Measurements from ENCODE around the gene KIAA0753. TPM values are rescaled to one million over a fixed set of nuclear protein-coding genes. Genes with fewer than 3 reads are reported as not detected.

Gene KIAA0753
- total and polyA plus RNA-seq, 9 donors, result 12.1 to 32.3 (median 19.2) TPM

DNA sequence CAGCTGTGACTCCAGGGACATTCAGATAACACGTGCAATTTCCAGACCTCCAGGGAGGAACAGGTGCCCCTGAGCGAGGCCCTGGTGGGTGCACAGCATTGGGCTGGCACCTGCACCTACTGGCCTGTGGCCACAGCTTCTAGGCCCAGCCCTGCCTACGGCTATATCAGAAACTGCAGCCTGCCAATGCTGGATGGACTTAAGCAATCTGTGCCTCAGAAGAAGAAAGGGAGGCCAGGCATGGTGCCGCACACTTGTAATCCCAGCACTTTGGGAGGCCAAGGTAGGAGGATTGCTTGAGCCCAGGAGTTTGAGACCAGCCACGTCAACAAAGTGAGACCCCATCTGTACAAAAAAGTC lies 96.5 kb downstream of the KIAA0753 start:
- H3K4me1 ChIP-seq (ENCODE audit: insufficient read depth), result peaks cover 11% of the 10 kb centered on the region
- no peak overlapping the region for H3K27ac ChIP-seq
- intact Hi-C loops (cut with DNase I), result no loop called here
- no peak overlapping the region for H3K4me3 ChIP-seq
- H3K27me3 ChIP-seq, result no peaks in the 10 kb centered on the region
- H3K9me3 ChIP-seq, result no peaks in the 10 kb centered on the region
- TF ChIP-seq POLR2A (IDR thresholded peaks at IDR 0.05) (no peak), EP300 (IDR thresholded peaks at IDR 0.05) (no peak)
- TF ChIP-seq, protein P1, sequence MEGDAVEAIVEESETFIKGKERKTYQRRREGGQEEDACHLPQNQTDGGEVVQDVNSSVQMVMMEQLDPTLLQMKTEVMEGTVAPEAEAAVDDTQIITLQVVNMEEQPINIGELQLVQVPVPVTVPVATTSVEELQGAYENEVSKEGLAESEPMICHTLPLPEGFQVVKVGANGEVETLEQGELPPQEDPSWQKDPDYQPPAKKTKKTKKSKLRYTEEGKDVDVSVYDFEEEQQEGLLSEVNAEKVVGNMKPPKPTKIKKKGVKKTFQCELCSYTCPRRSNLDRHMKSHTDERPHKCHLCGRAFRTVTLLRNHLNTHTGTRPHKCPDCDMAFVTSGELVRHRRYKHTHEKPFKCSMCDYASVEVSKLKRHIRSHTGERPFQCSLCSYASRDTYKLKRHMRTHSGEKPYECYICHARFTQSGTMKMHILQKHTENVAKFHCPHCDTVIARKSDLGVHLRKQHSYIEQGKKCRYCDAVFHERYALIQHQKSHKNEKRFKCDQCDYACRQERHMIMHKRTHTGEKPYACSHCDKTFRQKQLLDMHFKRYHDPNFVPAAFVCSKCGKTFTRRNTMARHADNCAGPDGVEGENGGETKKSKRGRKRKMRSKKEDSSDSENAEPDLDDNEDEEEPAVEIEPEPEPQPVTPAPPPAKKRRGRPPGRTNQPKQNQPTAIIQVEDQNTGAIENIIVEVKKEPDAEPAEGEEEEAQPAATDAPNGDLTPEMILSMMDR (IDR thresholded peaks at IDR 0.05), result no peak
- 84 to 91% (median 88%) methylated on average over 5 of the region's 5 CpGs for WGBS, 3 donors
- peak in 1 of 5 donors; percentile 26 for DNase-seq
- no peaks in the 10 kb centered on the region for H3K36me3 ChIP-seq

DNA sequence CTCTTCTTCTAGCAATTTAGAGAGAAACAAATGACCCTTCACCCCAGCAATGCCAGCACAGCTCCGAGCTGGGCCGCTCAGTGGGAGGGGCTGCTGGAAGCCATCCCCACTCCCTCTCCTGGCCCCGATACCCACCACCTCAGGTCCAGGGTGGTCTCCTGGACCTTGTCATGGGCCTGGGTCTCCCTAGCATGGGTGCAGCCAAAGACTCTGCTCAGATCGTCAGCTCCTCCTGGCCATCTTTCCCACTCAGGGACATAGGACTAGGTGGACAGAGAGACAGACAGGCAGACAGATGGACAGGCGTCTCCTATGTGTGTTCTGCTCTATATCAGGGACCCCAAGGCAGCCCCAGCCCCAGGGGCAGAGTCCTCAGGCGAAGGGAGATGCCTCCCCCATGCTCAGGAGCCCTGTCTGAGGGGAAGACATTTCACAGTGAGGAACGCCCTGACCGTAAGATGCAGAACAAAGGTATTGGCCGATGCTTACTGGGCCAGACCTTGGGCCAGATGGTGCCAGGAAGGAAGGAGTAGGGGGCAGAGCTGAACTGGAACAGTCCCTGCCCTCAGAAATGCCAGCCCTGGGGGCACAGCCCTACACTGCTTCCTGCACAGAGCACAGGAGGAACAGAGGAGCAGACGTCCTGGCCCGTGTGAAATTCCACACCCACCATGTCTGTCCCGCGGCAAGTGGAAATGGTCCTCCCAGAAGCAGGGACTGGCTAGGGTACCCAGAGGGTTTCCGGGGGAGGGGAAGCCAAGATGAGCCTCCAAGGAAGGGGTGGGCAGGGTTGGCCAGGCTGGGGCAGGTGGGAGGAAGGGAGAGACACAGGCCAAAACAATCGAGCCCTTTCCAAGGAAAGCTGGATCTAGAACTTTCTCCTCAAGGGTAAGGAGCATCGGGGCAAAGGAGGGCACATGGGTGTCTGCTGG lies 97.2 kb downstream of the KIAA0753 start:
- 77 to 87% (median 81%) methylated on average over 16 of the region's 16 CpGs for WGBS, 3 donors
- H3K27ac ChIP-seq, result no peak overlapping the region
- TF ChIP-seq EP300 (IDR thresholded peaks at IDR 0.05) (no peak), POLR2A (IDR thresholded peaks at IDR 0.05) (no peak)
- TF ChIP-seq, protein P1 (IDR thresholded peaks at IDR 0.05), result no peak

GRCh38 chr17:6542577-6542976 lies 97.9 kb downstream of the KIAA0753 start:
- intact Hi-C loops (cut with DNase I), result no loop called here
- TF ChIP-seq EP300 (IDR thresholded peaks at IDR 0.05) (no peak), POLR2A (IDR thresholded peaks at IDR 0.05) (no peak)
- TF ChIP-seq, protein P1 (IDR thresholded peaks at IDR 0.05), result no peak
- 95 to 98% (median 96%) methylated on average over 4 of the region's 4 CpGs for WGBS, 3 donors
- no peak overlapping the region for H3K27ac ChIP-seq
- no peaks in the 10 kb centered on the region for H3K27me3 ChIP-seq
- no peaks in the 10 kb centered on the region for H3K36me3 ChIP-seq
- H3K4me1 ChIP-seq (ENCODE audit: insufficient read depth), result peaks cover 2% of the 10 kb centered on the region
- DNase-seq, result peak in 1 of 5 donors; percentile 17
- no peak overlapping the region for H3K4me3 ChIP-seq
- no peaks in the 10 kb centered on the region for H3K9me3 ChIP-seq

More for the DNA sequence above, 97.2 kb downstream of the KIAA0753 start:
- H3K4me1 ChIP-seq (ENCODE audit: insufficient read depth), result peaks cover 6% of the 10 kb centered on the region
- no peaks in the 10 kb centered on the region for H3K9me3 ChIP-seq
- no peaks in the 10 kb centered on the region for H3K27me3 ChIP-seq
- H3K36me3 ChIP-seq, result no peaks in the 10 kb centered on the region
- DNase-seq, result peak in 1 of 5 donors; percentile 28
- intact Hi-C loops (cut with DNase I), result no loop called here
- no peak overlapping the region for H3K4me3 ChIP-seq

GRCh38 chr17:6541886-6542285 lies 98.6 kb downstream of the KIAA0753 start:
- no peaks in the 10 kb centered on the region for H3K9me3 ChIP-seq
- intact Hi-C loops (cut with DNase I), result no loop called here
- H3K4me3 ChIP-seq, result no peak overlapping the region
- H3K27me3 ChIP-seq, result no peaks in the 10 kb centered on the region
- 95 to 96% (median 96%) methylated on average over 4 of the region's 4 CpGs for WGBS, 3 donors
- H3K4me1 ChIP-seq (ENCODE audit: insufficient read depth), result peaks cover 2% of the 10 kb centered on the region
- no peak overlapping the region for H3K27ac ChIP-seq
- TF ChIP-seq, protein P1 (IDR thresholded peaks at IDR 0.05), result no peak
- no peak for TF ChIP-seq EP300 (IDR thresholded peaks at IDR 0.05)
- no peak for TF ChIP-seq POLR2A (IDR thresholded peaks at IDR 0.05)
- H3K36me3 ChIP-seq, result no peaks in the 10 kb centered on the region
- no peak for DNase-seq
